AG09309 (cell line): ENCODE measurements around the gene HTR4.

Experiments used
- DNase-seq: peaks from one replicate; pipeline ENCODE4 v3.0.0-alpha.2; 2010; ENCODE audit warnings: low read depth
- H3K4me3 ChIP-seq: 2 replicates; pipeline ENCODE4 v1.5.1; 2011; ENCODE audit warnings: mild to moderate bottlenecking, low read depth, low read length, moderate library complexity; ENCODE audit not compliant: control insufficient read depth
- TF ChIP-seq, protein P1 (sequence below): IDR thresholded peaks from 2 replicates; pipeline ENCODE4 v1.5.1; 2011; ENCODE audit warnings: mild to moderate bottlenecking, low read depth, low read length, inconsistent platforms; ENCODE audit not compliant: insufficient read depth, control insufficient read depth; ENCODE audit errors: missing control alignments

Gene HTR4

DNA sequence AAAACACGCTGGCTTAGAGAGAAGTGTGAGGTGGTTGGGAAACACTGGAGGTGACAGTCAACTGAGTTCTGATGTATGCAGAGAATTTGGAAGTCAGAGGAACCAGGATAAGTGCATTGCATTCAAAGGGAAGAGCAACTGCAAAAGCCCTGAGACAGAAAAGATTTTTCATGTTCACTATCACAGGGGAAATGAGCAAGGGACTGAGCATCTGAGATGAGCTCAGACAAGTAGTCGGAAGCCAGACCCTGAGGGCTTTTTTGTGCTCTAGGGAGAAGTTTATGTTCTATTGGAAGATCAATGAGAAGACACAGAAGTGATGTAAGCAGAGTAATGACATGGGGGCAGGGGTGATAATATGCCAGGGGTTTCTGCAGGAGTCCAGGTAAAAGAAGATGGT, 97.5 kb downstream of the HTR4 start:
- DNase-seq = no peak
- TF ChIP-seq, protein P1, sequence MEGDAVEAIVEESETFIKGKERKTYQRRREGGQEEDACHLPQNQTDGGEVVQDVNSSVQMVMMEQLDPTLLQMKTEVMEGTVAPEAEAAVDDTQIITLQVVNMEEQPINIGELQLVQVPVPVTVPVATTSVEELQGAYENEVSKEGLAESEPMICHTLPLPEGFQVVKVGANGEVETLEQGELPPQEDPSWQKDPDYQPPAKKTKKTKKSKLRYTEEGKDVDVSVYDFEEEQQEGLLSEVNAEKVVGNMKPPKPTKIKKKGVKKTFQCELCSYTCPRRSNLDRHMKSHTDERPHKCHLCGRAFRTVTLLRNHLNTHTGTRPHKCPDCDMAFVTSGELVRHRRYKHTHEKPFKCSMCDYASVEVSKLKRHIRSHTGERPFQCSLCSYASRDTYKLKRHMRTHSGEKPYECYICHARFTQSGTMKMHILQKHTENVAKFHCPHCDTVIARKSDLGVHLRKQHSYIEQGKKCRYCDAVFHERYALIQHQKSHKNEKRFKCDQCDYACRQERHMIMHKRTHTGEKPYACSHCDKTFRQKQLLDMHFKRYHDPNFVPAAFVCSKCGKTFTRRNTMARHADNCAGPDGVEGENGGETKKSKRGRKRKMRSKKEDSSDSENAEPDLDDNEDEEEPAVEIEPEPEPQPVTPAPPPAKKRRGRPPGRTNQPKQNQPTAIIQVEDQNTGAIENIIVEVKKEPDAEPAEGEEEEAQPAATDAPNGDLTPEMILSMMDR = no peak
- H3K4me3 ChIP-seq = no peak overlapping the region

DNA sequence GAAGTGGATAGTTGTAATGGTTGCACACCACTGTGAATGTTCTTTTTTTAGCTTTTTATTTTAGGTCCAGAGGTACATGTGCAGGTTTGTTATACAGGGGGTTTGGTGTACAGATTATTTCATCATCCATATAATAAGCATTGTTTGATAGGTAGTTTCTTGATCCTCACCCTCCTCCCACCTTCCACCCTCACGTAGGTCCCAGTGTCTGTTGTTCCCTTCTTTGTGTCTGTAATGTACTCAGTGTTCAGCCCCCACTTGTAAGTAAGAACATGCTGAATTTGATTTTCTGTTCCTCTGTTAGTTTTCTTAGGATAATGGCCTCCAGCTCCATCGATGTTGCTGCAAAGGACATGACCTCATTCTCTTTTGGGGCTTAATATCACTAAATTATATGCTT, 99.7 kb downstream of the HTR4 start:
- H3K4me3 ChIP-seq = no peak overlapping the region
- TF ChIP-seq, protein P1 = no peak
- no peak for DNase-seq

DNA sequence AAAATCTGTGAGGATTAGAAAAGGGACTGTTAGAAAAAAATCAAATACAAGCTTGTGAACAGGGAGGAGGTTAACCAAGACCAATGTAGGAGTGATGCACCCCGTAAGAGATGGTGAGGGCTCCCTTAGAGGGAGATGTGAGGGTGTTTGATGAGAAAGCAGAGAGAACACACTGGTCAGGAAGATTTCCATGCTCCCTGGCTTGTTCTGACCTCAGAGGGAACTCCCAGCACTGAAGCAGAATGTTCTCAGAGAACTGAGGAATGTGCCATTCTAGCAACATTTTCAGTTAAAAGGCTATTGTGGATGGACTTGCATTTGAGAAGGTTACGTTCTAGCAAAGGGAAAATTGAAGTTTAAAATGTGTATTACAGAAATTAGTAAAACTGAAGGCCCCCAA, 110.6 kb downstream of the HTR4 start:
- TF ChIP-seq, protein P1 = no peak
- H3K4me3 ChIP-seq = no peak overlapping the region
- DNase-seq = no peak

DNA sequence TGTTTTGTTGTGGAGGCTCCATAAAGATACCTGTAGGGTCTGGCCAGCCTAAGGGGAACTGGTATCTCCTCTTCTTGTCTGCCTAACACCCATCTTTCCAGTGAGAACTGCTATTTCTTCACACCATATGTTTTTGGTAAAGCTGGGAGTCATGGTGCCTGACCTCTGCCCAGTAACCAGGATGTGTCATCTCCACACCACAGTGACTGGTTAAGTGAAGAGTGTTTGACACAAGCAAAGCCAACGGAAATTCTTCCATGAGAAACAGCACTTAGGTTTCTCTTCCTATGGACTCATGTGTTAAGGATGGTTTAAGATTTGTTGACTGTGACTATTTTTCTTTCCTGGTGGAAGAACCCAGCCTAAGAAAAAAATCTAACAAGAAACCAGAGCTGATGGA, 111.5 kb downstream of the HTR4 start:
- H3K4me3 ChIP-seq = no peak overlapping the region
- peak; percentile 55 for DNase-seq
- TF ChIP-seq, protein P1 = no peak

DNA sequence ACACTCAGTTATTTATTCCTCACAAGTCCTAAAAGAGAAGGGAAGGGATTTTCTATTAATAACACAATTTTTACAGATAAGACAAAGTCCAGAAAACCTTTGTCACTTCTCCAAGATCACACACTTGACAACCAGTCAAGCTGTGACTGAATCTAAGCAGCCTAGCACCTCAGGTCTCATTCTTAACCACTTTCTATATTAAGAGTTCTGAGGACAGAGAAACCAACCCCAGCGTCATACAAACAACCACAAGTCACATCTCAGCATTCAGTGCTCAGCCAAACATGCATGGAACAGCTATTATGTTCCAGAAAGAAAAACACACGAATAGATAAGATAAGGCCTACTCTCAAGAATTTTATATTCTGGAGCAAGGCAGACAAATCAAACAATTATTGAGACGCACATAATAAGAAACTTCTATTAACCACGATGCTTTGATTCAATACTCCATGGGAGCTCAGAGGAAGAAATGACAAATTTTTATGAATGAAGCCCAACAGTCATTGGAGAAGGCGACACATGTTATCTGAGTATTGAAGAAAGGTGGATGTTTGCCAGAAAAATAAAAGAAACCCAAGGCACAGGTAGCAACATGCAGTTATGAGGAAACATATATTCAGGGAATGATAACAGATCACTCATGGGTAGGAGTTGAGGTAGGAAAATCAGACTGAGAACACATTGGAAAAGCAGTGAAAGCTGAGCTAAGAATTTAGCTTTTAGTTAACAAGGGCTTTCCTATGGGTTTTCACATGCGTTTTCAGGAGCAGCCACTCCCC, 113.1 kb downstream of the HTR4 start:
- TF ChIP-seq, protein P1 = no peak
- H3K4me3 ChIP-seq = no peak overlapping the region
- DNase-seq = no peak

DNA sequence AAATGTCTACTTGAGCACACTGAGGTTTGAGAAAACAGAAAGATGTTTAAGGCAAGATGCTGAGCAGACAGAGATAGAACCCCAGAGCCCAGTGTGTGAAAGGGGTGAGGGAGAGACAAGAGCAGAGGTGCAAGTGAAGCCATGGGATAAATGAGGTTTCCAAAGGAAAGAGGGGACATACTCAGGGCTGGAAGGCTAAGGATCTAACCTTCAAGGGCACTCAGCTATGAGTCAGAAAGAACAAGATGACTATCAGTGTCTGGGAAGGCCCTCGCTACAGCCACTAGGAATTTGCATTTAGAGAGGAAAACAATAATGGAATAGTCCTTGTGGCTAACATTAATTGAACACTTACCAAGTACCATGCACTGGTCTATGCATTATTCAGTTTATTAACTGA, 113.7 kb downstream of the HTR4 start:
- no peak overlapping the region for H3K4me3 ChIP-seq
- no peak for DNase-seq
- TF ChIP-seq, protein P1 = no peak
